ENCODE data around the gene MAGI1. TPM values are rescaled to one million over a fixed set of nuclear protein-coding genes. Genes with fewer than 3 reads are reported as not detected.

MAGI1 gene
- total RNA-seq, 1 donor from 2014 or later: 5.0 TPM

GRCh38 chr3:66077973-66078372, 39.3 kb upstream of the MAGI1 start:
- no peaks in the 10 kb centered on the region for H3K27me3 ChIP-seq (ENCODE audit: control insufficient read depth, insufficient read depth, low read length)
- FAIRE-seq: no peak
- DNase-seq (ENCODE audit: low read depth): no peak
- H3K36me3 ChIP-seq (ENCODE audit: control insufficient read depth, insufficient read depth, low read length): no peaks in the 10 kb centered on the region
- H3K4me3 ChIP-seq (ENCODE audit: low read depth, low read length): no peak overlapping the region
- no peak for TF ChIP-seq CTCF (IDR thresholded peaks at IDR 0.05; ENCODE audit: insufficient read depth, low read length, severe bottlenecking)

GRCh38 chr3:66076861-66077470, 38.2 kb upstream of the MAGI1 start:
- TF ChIP-seq CTCF (IDR thresholded peaks at IDR 0.05; ENCODE audit: insufficient read depth, low read length, severe bottlenecking): no peak
- Histone ChIP-seq H3K36me3 (ENCODE audit: control insufficient read depth, insufficient read depth, low read length) (no peaks in the 10 kb centered on the region), H3K27me3 (ENCODE audit: control insufficient read depth, insufficient read depth, low read length) (no peaks in the 10 kb centered on the region), H3K4me3 (ENCODE audit: low read depth, low read length) (no peak overlapping the region)
- no peak for DNase-seq (ENCODE audit: low read depth)
- peak; percentile 28 for FAIRE-seq

- H3K4me3 ChIP-seq (ENCODE audit: low read depth, low read length): no peak overlapping the region
- FAIRE-seq: no peak
- TF ChIP-seq CTCF (IDR thresholded peaks at IDR 0.05; ENCODE audit: insufficient read depth, low read length, severe bottlenecking): no peak
- no peaks in the 10 kb centered on the region for H3K27me3 ChIP-seq (ENCODE audit: control insufficient read depth, insufficient read depth, low read length)
- H3K36me3 ChIP-seq (ENCODE audit: control insufficient read depth, insufficient read depth, low read length): no peaks in the 10 kb centered on the region
- peak; percentile 75 for DNase-seq (ENCODE audit: low read depth)
Observed at GRCh38 chr3:66075281-66075680, 36.6 kb upstream of the MAGI1 start.

DNA sequence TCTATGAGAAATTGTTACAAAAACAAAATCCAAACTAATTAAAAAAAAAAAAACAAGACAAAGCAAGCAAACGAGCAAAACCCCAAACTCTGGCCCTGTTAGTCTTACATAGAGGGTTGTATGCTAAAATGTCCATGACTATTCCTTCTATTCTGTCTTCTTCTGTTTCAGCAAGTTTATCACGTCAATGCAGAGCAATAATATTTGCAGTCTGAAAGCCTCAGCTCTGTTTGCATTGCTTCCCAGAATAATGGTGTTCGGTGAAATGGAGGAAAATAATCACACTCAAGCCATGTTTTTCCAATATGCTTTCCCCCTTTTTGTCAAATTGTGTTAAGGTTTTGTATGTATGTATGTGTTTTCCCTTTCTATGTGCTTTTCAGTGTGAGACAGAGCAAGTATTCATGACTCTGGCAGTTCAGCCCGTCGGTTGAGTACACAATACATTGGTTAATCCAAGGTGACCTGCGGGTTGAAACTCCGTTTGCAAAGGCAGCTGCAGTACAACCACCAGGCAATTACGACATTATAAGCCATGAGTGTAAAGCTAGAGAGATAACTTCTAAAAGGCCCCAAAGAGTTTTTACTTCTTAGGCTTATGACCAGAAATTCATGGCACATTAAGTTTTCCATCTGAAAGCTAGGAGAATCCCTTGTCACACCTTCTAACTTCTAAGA, 34.9 kb upstream of the MAGI1 start:
- no peaks in the 10 kb centered on the region for H3K36me3 ChIP-seq (ENCODE audit: control insufficient read depth, insufficient read depth, low read length)
- FAIRE-seq (no peak), DNase-seq (ENCODE audit: low read depth) (no peak)
- no peaks in the 10 kb centered on the region for H3K27me3 ChIP-seq (ENCODE audit: control insufficient read depth, insufficient read depth, low read length)
- no peak for TF ChIP-seq CTCF (IDR thresholded peaks at IDR 0.05; ENCODE audit: insufficient read depth, low read length, severe bottlenecking)
- H3K4me3 ChIP-seq (ENCODE audit: low read depth, low read length): no peak overlapping the region

DNA sequence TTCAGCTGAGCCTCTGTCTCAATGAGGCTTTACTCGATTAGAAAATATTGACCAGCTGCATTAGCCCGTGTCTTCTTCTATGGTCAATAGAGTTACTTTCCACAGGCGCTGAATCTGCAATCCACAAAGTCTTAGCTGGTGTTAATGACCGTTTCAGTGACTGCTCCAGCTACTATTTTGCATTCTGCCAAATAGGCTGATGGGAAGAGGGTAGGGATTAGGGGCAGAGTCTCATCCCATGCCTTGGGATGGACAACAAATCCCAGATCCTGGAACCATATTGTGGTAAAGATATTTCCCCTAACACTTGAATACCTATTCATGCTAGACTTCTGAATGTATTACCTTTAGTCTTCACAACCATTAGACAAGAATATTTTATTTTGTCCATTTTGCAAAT, 29.5 kb upstream of the MAGI1 start:
- no peaks in the 10 kb centered on the region for H3K36me3 ChIP-seq (ENCODE audit: control insufficient read depth, insufficient read depth, low read length)
- DNase-seq (ENCODE audit: low read depth): no peak
- no peak for TF ChIP-seq CTCF (IDR thresholded peaks at IDR 0.05; ENCODE audit: insufficient read depth, low read length, severe bottlenecking)
- FAIRE-seq: no peak
- no peaks in the 10 kb centered on the region for H3K27me3 ChIP-seq (ENCODE audit: control insufficient read depth, insufficient read depth, low read length)
- H3K4me3 ChIP-seq (ENCODE audit: low read depth, low read length): no peak overlapping the region

Measured in bronchial epithelial cell (primary cell).